Measurements from ENCODE around the gene PTPRB.

PTPRB gene

GRCh38 chr12:70592664-70593063, 44.6 kb downstream of the PTPRB start:
- DNase-seq (ENCODE audit: low read depth): no peak

GRCh38 chr12:70590549-70591226, 46.5 kb downstream of the PTPRB start:
- no peak for DNase-seq (ENCODE audit: low read depth)

- peak; percentile 10 for DNase-seq (ENCODE audit: low read depth)
Measured at GRCh38 chr12:70590051-70590450, 47.2 kb downstream of the PTPRB start.

- no peak for DNase-seq (ENCODE audit: low read depth)
Measured at GRCh38 chr12:70584332-70584731, 52.9 kb downstream of the PTPRB start.

- DNase-seq (ENCODE audit: low read depth): no peak
Measured at GRCh38 chr12:70583251-70583650, 54.0 kb downstream of the PTPRB start.

GRCh38 chr12:70581208-70581607, 56.0 kb downstream of the PTPRB start:
- DNase-seq (ENCODE audit: low read depth): no peak

- no peak for DNase-seq (ENCODE audit: low read depth)
Measured at GRCh38 chr12:70577283-70577634, 60.0 kb downstream of the PTPRB start.

GRCh38 chr12:70576341-70577282, 60.6 kb downstream of the PTPRB start:
- no peak for DNase-seq (ENCODE audit: low read depth)

- no peak for DNase-seq (ENCODE audit: low read depth)
Measured at GRCh38 chr12:70571705-70572268, 65.4 kb downstream of the PTPRB start.

GRCh38 chr12:70571029-70571428, 66.2 kb downstream of the PTPRB start:
- no peak for DNase-seq (ENCODE audit: low read depth)

- no peak for DNase-seq (ENCODE audit: low read depth)
Measured at GRCh38 chr12:70561550-70561949, 75.7 kb downstream of the PTPRB start.

GRCh38 chr12:70560671-70561070, 76.6 kb downstream of the PTPRB start:
- no peak for DNase-seq (ENCODE audit: low read depth)

- DNase-seq (ENCODE audit: low read depth): no peak
Measured at GRCh38 chr12:70559390-70559789, 77.8 kb downstream of the PTPRB start.

- DNase-seq (ENCODE audit: low read depth): no peak
Measured at GRCh38 chr12:70557583-70558191, 79.5 kb downstream of the PTPRB start.

GRCh38 chr12:70556179-70556869, 80.9 kb downstream of the PTPRB start:
- DNase-seq (ENCODE audit: low read depth): no peak

- no peak for DNase-seq (ENCODE audit: low read depth)
Measured at GRCh38 chr12:70555081-70555480, 82.1 kb downstream of the PTPRB start.

- no peak for DNase-seq (ENCODE audit: low read depth)
Measured at GRCh38 chr12:70553391-70553859, 83.8 kb downstream of the PTPRB start.

- no peak for DNase-seq (ENCODE audit: low read depth)
Measured at GRCh38 chr12:70551731-70552130, 85.5 kb downstream of the PTPRB start.

- DNase-seq (ENCODE audit: low read depth): no peak
Measured at GRCh38 chr12:70550180-70550577, 87.0 kb downstream of the PTPRB start.

GRCh38 chr12:70549340-70550179, 87.7 kb downstream of the PTPRB start:
- DNase-seq (ENCODE audit: low read depth): no peak

- no peak for DNase-seq (ENCODE audit: low read depth)
Measured at GRCh38 chr12:70543444-70543843, 93.8 kb downstream of the PTPRB start.

All from activated T-helper 1 cell treated with Interleukin-2 at 50 U/mL for 16 hours (primary cell).